GM23338 (cell line): ENCODE results near the gene CLDN22. TPM values are rescaled to one million over a fixed set of nuclear protein-coding genes. Genes with fewer than 3 reads are reported as not detected.

ENCODE experiments used
- ATAC-seq: fragments of 200-7000 bp; cut with Tn5 transposase; 3 replicates; pipeline ENCODE4 v1.9.1; 2020
- DNase-seq: peaks from one replicate; pipeline ENCODE4 v3.0.0-alpha.2; 2015; ENCODE audit warnings: low spot score
- H2AFZ ChIP-seq: fragments of 200-600 bp; sonication (generic); 2 replicates; pipeline ENCODE4 v1.8.0; 2016; ENCODE audit warnings: antibody characterized with exemption, mild to moderate bottlenecking, moderate library complexity
- H3F3A ChIP-seq: fragments of 200-600 bp; sonication (generic); replicated peaks from 2 replicates; pipeline ENCODE4 v1.8.0; 2017; ENCODE audit warnings: antibody characterized with exemption, mixed run types, low read depth
- H3K27ac ChIP-seq: fragments of 200-600 bp; sonication (generic); 2 replicates; pipeline ENCODE4 v1.6.1; 2016; ENCODE audit warnings: low read depth
- H3K27me3 ChIP-seq: fragments of 200-600 bp; sonication (generic); 2 replicates; pipeline ENCODE4 v1.8.0; 2016; ENCODE audit warnings: mild to moderate bottlenecking, mixed run types, moderate library complexity; ENCODE audit not compliant: insufficient read depth
- H3K36me3 ChIP-seq: fragments of 200-600 bp; sonication (generic); 2 replicates; pipeline ENCODE4 v1.8.0; 2016; ENCODE audit warnings: mild to moderate bottlenecking; ENCODE audit not compliant: insufficient read depth
- H3K4me1 ChIP-seq: fragments of 200-600 bp; sonication (generic); 2 replicates; pipeline ENCODE4 v1.8.0; 2016; ENCODE audit warnings: mild to moderate bottlenecking, moderate library complexity; ENCODE audit not compliant: insufficient read depth
- H3K4me2 ChIP-seq: fragments of 200-600 bp; sonication (generic); 2 replicates; pipeline ENCODE4 v1.7.1; 2017; ENCODE audit warnings: mixed run types
- H3K4me3 ChIP-seq: fragments of 200-600 bp; sonication (generic); 2 replicates; pipeline ENCODE4 v1.6.1; 2016; ENCODE audit warnings: mixed run types
- H3K79me2 ChIP-seq: fragments of 200-600 bp; sonication (generic); replicated peaks from 2 replicates; pipeline ENCODE4 v1.8.0; 2017; ENCODE audit warnings: mild to moderate bottlenecking; ENCODE audit not compliant: insufficient read depth
- H3K9me2 ChIP-seq: fragments of 200-600 bp; sonication (generic); 2 replicates; pipeline ENCODE4 v1.8.0; 2017; ENCODE audit not compliant: insufficient read depth
- H4K20me1 ChIP-seq: fragments of 200-600 bp; sonication (generic); replicated peaks from 2 replicates; pipeline ENCODE4 v1.8.0; 2017; ENCODE audit warnings: mild to moderate bottlenecking; ENCODE audit not compliant: insufficient read depth
- H3K27ac Mint-ChIP-seq: 2 replicates; pipeline ENCODE4 v1.8.0; 2020; ENCODE audit warnings: inconsistent platforms, mild to moderate bottlenecking, moderate library complexity, mixed read lengths
- H3K27me3 Mint-ChIP-seq: 3 replicates; pipeline ENCODE4 v1.8.0; 2022; ENCODE audit warnings: low read depth, mild to moderate bottlenecking, moderate library complexity, mixed read lengths, inconsistent platforms; ENCODE audit not compliant: insufficient read depth, poor library complexity
- H3K36me3 Mint-ChIP-seq: 3 replicates; pipeline ENCODE4 v1.8.0; 2021; ENCODE audit warnings: low read depth, mild to moderate bottlenecking, inconsistent platforms, moderate library complexity, mixed read lengths
- H3K4me1 Mint-ChIP-seq: 3 replicates; pipeline ENCODE4 v1.8.0; 2020; ENCODE audit warnings: mild to moderate bottlenecking, inconsistent platforms, mixed read lengths
- H3K4me3 Mint-ChIP-seq: 3 replicates; pipeline ENCODE4 v1.8.0; 2021; ENCODE audit warnings: moderate library complexity, mild to moderate bottlenecking, inconsistent platforms, mixed read lengths
- H3K9me3 Mint-ChIP-seq: 3 replicates; pipeline ENCODE4 v1.8.0; 2020; ENCODE audit warnings: moderate library complexity, mild to moderate bottlenecking, inconsistent platforms, mixed read lengths
- CREB1 ChIP-seq: fragments of 250-450 bp; sonication (Bioruptor Pico); IDR thresholded peaks from 2 replicates; pipeline ENCODE4 v1.5.0; 2020; ENCODE audit warnings: low read depth, mild to moderate bottlenecking, moderate library complexity
- EZH2phosphoT487 ChIP-seq: fragments of 200-600 bp; sonication (generic); IDR thresholded peaks from one replicate; pipeline ENCODE4 v1.8.1; 2018; ENCODE audit warnings: antibody characterized with exemption; ENCODE audit not compliant: unreplicated experiment
- JUNB ChIP-seq: IDR thresholded peaks from one replicate; pipeline ENCODE4 v1.6.1; 2016; ENCODE audit warnings: antibody characterized with exemption; ENCODE audit not compliant: unreplicated experiment
- NANOG ChIP-seq: IDR thresholded peaks from 2 replicates; pipeline ENCODE4 v1.6.1; 2016; ENCODE audit warnings: antibody characterized with exemption, borderline replicate concordance
- POLR2AphosphoS5 ChIP-seq: IDR thresholded peaks from 2 replicates; pipeline ENCODE4 v1.6.1; 2016; ENCODE audit warnings: antibody characterized with exemption, low read depth
- STAT1 ChIP-seq: IDR thresholded peaks from one replicate; pipeline ENCODE4 v1.6.1; 2016; ENCODE audit warnings: antibody characterized with exemption; ENCODE audit not compliant: unreplicated experiment
- ZNF114 ChIP-seq: fragments of 250-450 bp; sonication (Bioruptor Pico); IDR thresholded peaks from 2 replicates; pipeline ENCODE4 v1.5.0; 2020; ENCODE audit warnings: mild to moderate bottlenecking, moderate library complexity
- ZNF331 ChIP-seq: fragments of 250-450 bp; sonication (Bioruptor Pico); IDR thresholded peaks from 2 replicates; pipeline ENCODE4 v1.5.0; 2020; ENCODE audit warnings: low read depth, mild to moderate bottlenecking, moderate library complexity
- polyA plus RNA-seq: library from polyadenylated mRNA; unstranded; fragments of >200 nt; fragmentation: Nextera tagmentation; extraction: Ambion mirVana; gene quantifications from 2 replicates; pipeline ENCODE4 v1.2.1, GENCODE V29; 2016
- total RNA-seq: library from RNA; depleted of rRNA; stranded (reverse); fragments of >200 nt; shearing (Covaris generic); gene quantifications from 2 replicates; pipeline ENCODE4 v1.2.3, GENCODE V29; 2014
- TF ChIP-seq, protein P1 (sequence below): IDR thresholded peaks from one replicate; pipeline ENCODE4 v1.6.1; 2018; ENCODE audit warnings: antibody characterized with exemption; ENCODE audit not compliant: unreplicated experiment
- TF ChIP-seq, protein P2 (sequence below), 2 experiments: fragments of 200-600 bp in 1 of 2; sonication (generic) in 1 of 2; conservative IDR thresholded peaks; 2 replicates each; pipeline versions ENCODE4 v1.5.1 to v1.6.1; 2016 to 2017; ENCODE audit warnings: antibody characterized with exemption in 2 of 2, low read depth in 2 of 2, mild to moderate bottlenecking in 2 of 2, moderate library complexity in 1 of 2
- TF ChIP-seq, protein P3 (sequence below): fragments of 250-450 bp; sonication (Bioruptor Pico); IDR thresholded peaks from 2 replicates; pipeline ENCODE4 v1.5.0; 2020; ENCODE audit warnings: mild to moderate bottlenecking, moderate library complexity

The CLDN22 gene
- total and polyA plus RNA-seq, 2 experiments from 2014 or later, result not detected

DNA sequence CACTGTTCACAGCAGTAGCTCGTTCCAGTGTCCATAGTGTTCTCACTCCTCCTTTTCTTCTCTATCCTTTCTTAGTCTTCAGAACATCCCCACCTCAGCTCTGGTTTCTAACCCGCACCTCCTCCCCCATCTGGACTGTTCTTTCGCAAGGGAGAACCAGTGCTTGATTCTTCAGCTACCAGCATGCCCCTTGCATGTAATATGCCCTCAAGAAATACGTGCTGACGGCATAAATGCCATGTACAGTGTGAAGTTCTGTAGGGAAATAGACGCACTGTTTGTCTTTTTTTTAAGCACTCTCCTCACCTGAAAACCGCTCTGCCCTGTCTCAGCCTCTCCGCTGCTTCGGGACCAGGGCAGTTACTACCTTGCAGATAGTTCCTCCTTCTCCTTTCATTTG is 5.3 kb downstream of the CLDN22 start:
- no peak overlapping the region for H3K4me2 ChIP-seq
- H3K27ac ChIP-seq, result no peak overlapping the region
- no peaks in the 10 kb centered on the region for H3K79me2 ChIP-seq
- H3K36me3 ChIP-seq, result peaks cover 16% of the 10 kb centered on the region; the same call in 1 of the 2 replicates
- no peaks in the 10 kb centered on the region for H3K27me3 ChIP-seq
- Mint-ChIP-seq H3K27ac (peak overlapping the region; percentile 72; the same call in 1 of the 2 replicates), H3K36me3 (peaks cover 41% of the 10 kb centered on the region), H3K4me1 (no peaks in the 10 kb centered on the region), H3K9me3 (no peaks in the 10 kb centered on the region), H3K4me3 (no peak overlapping the region), H3K27me3 (no peaks in the 10 kb centered on the region)
- ATAC-seq (no peak), DNase-seq (no peak)
- 0 out of 2 replicates have a peak, but pooled peaks cover 7% of the 10 kb centered on the region for H4K20me1 ChIP-seq
- H2AFZ ChIP-seq, result no peak overlapping the region
- H3K4me1 ChIP-seq, result no peaks in the 10 kb centered on the region
- TF ChIP-seq, protein P1, sequence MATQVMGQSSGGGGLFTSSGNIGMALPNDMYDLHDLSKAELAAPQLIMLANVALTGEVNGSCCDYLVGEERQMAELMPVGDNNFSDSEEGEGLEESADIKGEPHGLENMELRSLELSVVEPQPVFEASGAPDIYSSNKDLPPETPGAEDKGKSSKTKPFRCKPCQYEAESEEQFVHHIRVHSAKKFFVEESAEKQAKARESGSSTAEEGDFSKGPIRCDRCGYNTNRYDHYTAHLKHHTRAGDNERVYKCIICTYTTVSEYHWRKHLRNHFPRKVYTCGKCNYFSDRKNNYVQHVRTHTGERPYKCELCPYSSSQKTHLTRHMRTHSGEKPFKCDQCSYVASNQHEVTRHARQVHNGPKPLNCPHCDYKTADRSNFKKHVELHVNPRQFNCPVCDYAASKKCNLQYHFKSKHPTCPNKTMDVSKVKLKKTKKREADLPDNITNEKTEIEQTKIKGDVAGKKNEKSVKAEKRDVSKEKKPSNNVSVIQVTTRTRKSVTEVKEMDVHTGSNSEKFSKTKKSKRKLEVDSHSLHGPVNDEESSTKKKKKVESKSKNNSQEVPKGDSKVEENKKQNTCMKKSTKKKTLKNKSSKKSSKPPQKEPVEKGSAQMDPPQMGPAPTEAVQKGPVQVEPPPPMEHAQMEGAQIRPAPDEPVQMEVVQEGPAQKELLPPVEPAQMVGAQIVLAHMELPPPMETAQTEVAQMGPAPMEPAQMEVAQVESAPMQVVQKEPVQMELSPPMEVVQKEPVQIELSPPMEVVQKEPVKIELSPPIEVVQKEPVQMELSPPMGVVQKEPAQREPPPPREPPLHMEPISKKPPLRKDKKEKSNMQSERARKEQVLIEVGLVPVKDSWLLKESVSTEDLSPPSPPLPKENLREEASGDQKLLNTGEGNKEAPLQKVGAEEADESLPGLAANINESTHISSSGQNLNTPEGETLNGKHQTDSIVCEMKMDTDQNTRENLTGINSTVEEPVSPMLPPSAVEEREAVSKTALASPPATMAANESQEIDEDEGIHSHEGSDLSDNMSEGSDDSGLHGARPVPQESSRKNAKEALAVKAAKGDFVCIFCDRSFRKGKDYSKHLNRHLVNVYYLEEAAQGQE, result no peak
- TF ChIP-seq EZH2phosphoT487 (no peak), POLR2AphosphoS5 (no peak), ZNF331 (CRISPR knock-in tag) (no peak), STAT1 (no peak), NANOG (no peak), ZNF114 (CRISPR knock-in tag) (no peak), JUNB (no peak), CREB1 (no peak)
- TF ChIP-seq, protein P2, sequence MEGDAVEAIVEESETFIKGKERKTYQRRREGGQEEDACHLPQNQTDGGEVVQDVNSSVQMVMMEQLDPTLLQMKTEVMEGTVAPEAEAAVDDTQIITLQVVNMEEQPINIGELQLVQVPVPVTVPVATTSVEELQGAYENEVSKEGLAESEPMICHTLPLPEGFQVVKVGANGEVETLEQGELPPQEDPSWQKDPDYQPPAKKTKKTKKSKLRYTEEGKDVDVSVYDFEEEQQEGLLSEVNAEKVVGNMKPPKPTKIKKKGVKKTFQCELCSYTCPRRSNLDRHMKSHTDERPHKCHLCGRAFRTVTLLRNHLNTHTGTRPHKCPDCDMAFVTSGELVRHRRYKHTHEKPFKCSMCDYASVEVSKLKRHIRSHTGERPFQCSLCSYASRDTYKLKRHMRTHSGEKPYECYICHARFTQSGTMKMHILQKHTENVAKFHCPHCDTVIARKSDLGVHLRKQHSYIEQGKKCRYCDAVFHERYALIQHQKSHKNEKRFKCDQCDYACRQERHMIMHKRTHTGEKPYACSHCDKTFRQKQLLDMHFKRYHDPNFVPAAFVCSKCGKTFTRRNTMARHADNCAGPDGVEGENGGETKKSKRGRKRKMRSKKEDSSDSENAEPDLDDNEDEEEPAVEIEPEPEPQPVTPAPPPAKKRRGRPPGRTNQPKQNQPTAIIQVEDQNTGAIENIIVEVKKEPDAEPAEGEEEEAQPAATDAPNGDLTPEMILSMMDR (conservative IDR thresholded peaks at IDR 0.05; ENCODE audit: low read depth in 2 of 2), result no peak
- TF ChIP-seq, protein P3, sequence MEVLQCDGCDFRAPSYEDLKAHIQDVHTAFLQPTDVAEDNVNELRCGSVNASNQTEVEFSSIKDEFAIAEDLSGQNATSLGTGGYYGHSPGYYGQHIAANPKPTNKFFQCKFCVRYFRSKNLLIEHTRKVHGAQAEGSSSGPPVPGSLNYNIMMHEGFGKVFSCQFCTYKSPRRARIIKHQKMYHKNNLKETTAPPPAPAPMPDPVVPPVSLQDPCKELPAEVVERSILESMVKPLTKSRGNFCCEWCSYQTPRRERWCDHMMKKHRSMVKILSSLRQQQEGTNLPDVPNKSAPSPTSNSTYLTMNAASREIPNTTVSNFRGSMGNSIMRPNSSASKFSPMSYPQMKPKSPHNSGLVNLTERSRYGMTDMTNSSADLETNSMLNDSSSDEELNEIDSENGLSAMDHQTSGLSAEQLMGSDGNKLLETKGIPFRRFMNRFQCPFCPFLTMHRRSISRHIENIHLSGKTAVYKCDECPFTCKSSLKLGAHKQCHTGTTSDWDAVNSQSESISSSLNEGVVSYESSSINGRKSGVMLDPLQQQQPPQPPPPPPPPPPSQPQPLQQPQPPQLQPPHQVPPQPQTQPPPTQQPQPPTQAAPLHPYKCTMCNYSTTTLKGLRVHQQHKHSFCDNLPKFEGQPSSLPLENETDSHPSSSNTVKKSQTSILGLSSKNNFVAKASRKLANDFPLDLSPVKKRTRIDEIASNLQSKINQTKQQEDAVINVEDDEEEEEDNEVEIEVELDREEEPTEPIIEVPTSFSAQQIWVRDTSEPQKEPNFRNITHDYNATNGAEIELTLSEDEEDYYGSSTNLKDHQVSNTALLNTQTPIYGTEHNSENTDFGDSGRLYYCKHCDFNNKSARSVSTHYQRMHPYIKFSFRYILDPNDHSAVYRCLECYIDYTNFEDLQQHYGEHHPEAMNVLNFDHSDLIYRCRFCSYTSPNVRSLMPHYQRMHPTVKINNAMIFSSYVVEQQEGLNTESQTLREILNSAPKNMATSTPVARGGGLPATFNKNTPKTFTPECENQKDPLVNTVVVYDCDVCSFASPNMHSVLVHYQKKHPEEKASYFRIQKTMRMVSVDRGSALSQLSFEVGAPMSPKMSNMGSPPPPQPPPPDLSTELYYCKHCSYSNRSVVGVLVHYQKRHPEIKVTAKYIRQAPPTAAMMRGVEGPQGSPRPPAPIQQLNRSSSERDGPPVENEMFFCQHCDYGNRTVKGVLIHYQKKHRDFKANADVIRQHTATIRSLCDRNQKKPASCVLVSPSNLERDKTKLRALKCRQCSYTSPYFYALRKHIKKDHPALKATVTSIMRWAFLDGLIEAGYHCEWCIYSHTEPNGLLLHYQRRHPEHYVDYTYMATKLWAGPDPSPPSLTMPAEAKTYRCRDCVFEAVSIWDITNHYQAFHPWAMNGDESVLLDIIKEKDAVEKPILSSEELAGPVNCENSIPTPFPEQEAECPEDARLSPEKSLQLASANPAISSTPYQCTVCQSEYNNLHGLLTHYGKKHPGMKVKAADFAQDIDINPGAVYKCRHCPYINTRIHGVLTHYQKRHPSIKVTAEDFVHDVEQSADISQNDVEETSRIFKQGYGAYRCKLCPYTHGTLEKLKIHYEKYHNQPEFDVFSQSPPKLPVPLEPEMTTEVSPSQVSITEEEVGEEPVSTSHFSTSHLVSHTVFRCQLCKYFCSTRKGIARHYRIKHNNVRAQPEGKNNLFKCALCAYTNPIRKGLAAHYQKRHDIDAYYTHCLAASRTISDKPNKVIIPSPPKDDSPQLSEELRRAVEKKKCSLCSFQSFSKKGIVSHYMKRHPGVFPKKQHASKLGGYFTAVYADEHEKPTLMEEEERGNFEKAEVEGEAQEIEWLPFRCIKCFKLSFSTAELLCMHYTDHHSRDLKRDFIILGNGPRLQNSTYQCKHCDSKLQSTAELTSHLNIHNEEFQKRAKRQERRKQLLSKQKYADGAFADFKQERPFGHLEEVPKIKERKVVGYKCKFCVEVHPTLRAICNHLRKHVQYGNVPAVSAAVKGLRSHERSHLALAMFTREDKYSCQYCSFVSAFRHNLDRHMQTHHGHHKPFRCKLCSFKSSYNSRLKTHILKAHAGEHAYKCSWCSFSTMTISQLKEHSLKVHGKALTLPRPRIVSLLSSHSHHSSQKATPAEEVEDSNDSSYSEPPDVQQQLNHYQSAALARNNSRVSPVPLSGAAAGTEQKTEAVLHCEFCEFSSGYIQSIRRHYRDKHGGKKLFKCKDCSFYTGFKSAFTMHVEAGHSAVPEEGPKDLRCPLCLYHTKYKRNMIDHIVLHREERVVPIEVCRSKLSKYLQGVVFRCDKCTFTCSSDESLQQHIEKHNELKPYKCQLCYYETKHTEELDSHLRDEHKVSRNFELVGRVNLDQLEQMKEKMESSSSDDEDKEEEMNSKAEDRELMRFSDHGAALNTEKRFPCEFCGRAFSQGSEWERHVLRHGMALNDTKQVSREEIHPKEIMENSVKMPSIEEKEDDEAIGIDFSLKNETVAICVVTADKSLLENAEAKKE, result no peak
- H3K4me3 ChIP-seq, result no peak overlapping the region
- no peaks in the 10 kb centered on the region for H3F3A ChIP-seq
- H3K9me2 ChIP-seq, result no peaks in the 10 kb centered on the region
